GM18526 (cell line): ENCODE results near the gene TSHR.

Experiments
- POLR2A ChIP-seq: IDR thresholded peaks from 3 replicates; pipeline ENCODE4 v1.6.1; 2011; ENCODE audit not compliant: insufficient read length; ENCODE audit errors: extremely low read depth

TSHR gene

DNA sequence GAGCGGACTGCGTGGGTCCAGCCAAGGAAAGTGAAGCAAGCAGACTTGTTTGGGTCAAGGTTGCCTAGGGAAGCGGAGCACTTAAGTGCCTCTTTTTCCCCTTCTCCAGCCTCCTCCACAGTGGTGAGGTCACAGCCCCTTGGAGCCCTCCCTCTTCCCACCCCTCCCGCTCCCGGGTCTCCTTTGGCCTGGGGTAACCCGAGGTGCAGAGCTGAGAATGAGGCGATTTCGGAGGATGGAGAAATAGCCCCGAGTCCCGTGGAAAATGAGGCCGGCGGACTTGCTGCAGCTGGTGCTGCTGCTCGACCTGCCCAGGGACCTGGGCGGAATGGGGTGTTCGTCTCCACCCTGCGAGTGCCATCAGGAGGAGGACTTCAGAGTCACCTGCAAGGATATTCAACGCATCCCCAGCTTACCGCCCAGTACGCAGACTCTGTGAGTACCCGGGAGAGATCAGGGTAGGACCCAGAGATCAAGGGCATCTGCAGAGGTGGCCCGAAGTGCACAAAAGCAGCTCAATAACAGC is at the start of gene TSHR:
Gene TSHR (plus strand): TSS at position 206 of the 526 bp plus-strand sequence. CDS start 60 bp downstream, at position 266.
- TF ChIP-seq POLR2A, result no peak

DNA sequence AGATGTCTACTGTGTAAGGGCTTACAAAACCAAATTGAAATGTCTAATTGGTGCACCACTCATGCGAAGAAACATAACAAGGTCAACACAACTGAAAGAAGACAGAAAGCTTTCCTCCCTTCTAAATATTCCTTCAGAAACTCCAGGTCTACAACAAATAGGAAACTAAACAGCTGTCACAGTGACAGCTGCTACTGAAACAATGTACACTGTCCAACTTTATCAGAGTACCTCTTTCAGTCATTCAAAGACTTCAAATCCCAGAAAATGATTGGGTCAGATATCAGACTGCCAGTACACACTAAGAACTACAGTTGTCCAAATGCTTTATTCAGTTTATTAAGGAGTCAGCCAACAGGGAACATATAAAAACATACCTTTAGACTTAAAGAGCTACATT is 49.1 kb upstream of the TSHR start:
- TF ChIP-seq POLR2A, result no peak

DNA sequence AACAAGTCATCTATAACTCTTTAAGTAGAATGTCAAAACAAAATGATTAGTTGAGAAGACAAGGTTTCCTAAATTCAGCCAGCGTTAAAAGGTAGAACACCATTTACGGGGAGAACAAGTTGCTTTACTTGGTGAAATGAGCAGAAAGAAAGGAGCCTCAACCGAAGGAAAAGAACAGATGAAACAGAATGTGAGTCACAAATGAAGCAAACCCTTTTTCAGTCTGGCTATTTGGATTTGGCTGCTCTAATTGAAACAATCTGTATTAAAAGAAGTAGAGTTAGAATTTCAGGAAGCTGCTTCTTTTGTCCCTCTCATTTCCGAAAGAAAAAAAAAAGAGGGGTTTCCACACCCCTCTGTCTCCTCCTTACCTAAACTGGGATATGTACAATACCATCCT is 48.5 kb upstream of the TSHR start:
- no peak for TF ChIP-seq POLR2A

DNA sequence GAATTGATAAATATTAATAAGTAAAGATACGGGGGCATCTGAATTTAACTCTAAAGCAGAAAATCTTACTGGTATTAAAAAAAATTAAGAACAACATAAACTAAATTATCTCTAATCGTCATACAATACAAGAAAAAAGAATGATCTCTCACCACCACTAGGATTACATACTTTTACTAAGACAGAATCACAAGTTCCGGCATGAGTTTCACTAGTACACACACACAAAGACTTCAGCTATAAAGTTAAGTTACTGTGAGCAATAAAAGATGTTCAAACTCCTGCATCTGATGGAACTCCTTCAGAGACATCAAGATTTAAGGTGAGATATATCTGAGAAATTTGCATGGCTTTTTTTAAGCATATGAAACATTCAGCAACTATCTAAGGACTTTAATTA is 35.8 kb upstream of the TSHR start:
- TF ChIP-seq POLR2A, result no peak

DNA sequence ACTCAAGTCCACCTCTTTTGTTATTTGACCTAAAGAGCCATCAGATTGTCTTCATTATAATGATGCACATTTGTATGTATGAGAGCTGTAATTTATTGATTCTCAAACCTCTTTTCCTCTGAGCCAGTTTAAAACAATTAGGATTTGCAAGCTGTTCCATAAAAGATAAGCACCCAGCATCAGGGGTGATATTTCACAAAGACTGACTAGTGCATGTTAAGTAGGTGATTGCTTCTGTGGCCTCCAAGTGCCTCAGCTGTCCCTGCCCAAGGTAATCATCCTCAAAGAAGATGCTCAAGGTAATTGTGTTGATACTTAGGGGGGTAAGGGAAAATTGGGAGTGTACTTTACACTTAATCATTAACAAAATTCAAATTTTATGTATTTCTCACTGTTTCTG is 32.1 kb upstream of the TSHR start:
- no peak for TF ChIP-seq POLR2A

DNA sequence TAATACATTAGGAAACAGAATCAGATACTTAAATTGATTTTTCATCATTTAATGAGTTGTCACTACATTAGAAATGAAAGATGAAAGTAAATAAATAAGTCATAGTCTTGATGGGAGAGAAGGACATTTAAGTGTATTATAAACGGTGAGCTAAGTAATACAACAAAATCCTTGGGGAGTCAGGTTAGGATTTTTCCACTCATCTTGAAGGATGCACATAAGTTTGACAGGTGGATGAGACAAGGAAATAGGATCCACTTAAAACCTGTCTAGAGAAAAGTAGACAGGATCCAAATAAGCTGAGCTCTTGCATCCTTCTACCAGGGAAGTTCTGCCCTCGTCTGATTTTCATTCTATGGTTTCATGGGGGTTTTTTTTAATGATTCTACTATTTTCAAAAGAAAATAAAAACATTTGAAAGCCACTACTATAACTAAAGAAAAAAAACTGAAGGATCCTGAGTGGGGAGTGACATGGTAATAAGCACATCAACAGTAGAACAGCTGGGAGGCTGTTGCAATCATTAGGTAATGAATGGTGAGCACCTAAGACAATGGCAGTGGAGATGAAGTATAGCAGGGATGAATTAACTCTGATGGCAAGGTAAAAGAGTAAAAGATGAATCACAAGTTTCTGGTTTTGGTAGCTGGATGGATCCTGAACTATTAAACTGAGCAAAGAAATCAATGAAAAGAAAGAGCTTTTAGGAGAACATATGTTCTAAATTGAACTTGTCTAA is 30.9 kb upstream of the TSHR start:
- no peak for TF ChIP-seq POLR2A

DNA sequence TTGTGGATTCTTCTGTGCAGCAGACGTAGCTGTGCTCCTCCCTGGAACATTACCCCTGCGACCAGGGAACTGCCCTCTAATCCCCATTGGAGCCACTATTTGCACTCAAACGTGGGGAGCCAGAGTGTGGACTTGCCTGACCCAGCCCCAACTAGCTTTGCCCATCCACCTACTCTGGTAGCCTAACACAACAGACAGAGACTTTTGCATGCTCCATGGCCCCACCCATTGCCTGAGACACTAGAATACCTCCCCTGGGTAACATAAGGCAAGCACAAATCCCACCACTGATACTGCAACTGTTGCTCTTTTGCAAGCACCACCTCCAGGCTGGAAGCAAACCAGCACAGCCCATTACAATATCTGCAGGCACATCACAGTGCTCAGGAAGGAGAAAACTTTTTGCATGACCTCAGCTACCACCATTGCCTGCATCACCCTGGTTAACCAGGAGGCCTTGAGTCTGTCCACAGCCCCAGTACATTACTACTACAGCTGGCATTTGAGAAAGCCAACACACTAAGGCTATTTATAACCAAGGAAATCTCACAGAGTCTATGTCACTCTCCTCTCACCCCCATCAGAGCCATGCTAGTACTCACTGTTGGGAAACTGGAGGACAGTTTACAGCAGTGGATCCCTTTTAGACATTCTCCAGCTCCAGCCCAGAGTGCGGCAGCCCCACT is 28.9 kb upstream of the TSHR start:
- TF ChIP-seq POLR2A, result no peak

DNA sequence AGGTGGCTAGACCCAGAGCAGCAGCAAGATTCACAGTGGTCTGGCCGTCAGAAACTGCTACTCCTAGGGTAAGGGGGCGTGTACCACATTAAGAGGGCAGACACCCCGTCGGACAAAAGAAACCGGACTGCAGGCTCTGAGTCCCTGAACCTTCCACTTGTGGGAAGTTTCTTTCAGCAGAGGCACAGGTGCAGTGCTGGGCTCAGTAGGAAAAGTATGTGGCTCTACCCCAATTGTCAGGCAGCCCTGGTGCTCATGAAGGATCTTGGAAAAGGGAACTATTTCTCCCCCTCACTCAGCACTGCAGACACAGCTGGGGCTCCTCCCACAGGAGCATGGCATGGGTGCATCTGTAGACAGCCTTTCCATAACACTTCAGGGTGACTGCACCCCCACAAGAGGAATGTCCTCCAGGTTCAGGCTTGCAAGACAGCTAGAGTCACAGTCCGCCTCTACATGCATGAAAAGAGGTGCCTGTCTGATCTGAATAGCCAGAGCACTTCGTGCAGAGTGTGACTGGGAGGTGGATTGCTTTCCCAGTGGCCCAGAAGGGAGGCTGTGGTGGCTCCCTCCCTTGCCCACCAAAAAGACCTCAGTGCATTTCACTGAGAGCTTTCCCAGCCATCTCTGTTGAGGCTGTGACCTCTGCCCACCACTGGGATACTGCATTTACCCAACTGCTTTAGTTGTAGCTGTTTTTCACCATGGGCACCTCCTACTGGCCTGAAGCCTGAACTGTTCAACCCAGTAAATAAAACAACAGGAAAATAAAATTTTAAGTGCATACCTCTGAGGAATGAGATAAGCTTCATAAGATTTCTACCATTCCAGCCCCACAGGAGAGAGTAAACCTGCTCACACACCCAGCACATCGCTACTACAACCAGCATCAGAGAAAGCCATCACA is 28.1 kb upstream of the TSHR start:
- no peak for TF ChIP-seq POLR2A

DNA sequence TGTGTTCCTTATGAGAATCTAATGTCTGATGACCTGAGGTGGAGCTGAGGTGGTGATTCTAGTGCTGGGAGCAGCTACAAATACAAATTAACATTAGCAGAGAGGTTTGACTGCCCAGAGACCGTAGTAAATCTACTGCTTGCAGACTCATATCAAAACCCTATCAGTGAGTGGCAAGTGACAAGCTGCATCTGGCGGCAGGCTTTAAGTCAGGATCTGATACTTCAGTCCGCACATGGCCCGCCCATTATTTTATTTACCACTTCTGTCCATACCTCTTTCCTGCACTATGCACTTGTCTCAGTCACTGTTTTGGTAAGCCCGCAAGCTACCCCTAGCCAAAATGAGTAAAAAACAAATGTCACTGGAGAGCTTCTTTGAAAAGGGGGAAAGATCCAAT is 25.3 kb upstream of the TSHR start:
- TF ChIP-seq POLR2A, result no peak

DNA sequence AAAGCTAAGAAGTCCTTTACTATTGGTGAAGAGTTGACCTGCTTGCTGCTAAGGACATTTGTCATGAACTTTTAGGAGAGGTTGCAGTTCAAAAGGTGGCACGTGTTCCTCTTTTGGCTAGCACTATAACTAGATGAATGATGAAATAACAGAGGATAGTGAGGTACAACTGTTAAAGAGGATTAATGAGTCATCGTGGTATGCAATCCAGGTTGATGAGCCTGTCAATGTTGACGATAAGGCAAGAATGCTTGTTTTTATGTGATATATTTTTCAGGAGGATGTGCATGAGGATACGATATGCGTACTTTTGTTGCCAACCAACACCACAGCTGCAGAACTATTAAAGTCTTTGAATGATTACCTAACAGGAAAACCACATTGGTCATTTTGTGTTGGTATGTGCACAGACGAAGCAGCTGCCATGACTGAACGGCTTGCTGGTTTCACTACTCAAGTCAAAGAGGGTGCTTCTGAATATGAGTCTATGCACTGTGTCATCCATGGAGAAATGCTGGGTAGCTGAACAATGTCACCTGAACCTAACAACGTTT is 24.5 kb upstream of the TSHR start:
- TF ChIP-seq POLR2A, result no peak

DNA sequence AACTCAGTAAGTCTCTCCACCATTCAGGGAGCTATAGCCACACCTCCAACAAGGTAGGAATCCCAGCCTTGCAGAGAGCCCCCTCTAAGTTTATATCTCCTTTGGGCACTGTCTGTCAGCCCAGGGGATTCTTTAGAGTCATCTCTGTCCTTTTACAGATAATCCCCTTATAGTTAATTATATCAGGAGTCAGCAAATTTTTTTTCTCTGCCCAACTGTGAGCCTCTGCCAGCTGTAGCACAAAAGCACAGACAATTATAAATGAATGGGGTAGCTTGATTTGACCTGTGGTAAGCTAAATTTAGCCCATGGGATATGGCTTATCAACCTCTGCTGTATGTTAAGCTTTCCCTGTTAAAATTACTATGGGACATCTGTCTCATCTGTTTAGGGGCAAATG is 22.1 kb upstream of the TSHR start:
- TF ChIP-seq POLR2A, result no peak

DNA sequence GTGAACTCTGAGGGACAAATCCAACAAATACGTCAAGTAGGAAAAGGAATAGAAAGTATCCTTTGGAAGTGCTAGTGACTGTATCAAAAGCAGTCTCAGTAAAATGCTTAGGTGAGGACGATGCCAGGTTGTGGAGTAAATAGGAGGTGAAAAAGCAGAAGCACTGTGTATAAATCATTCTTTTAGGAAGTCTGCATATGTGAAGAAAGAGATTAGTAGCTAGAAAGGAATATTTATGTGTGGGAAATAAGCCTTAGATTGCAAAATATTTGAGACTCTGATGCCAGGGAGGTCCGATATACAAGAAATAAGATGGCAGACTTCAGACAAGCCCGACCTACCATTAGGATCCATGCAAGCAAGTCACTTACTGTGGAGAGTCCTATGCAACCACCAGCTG is 21.7 kb upstream of the TSHR start:
- no peak for TF ChIP-seq POLR2A

DNA sequence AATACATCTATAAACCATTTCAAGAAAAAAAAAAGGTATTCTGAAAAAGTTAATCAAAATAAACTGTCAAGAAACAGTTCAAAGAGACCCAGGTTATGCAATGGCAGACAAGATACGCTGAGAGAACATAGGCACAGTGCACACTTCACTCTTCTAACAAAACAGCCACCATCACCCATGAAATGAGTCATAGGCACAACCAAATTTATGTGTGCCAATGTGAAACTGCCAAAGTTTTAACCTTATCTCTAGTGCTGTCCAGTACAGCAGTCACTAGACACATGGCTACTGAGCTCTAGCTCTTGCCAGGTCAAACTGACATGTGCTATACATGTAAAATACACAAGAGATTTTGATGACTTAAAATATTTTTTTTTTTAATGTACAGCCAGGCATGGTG is 15.3 kb upstream of the TSHR start:
- no peak for TF ChIP-seq POLR2A

DNA sequence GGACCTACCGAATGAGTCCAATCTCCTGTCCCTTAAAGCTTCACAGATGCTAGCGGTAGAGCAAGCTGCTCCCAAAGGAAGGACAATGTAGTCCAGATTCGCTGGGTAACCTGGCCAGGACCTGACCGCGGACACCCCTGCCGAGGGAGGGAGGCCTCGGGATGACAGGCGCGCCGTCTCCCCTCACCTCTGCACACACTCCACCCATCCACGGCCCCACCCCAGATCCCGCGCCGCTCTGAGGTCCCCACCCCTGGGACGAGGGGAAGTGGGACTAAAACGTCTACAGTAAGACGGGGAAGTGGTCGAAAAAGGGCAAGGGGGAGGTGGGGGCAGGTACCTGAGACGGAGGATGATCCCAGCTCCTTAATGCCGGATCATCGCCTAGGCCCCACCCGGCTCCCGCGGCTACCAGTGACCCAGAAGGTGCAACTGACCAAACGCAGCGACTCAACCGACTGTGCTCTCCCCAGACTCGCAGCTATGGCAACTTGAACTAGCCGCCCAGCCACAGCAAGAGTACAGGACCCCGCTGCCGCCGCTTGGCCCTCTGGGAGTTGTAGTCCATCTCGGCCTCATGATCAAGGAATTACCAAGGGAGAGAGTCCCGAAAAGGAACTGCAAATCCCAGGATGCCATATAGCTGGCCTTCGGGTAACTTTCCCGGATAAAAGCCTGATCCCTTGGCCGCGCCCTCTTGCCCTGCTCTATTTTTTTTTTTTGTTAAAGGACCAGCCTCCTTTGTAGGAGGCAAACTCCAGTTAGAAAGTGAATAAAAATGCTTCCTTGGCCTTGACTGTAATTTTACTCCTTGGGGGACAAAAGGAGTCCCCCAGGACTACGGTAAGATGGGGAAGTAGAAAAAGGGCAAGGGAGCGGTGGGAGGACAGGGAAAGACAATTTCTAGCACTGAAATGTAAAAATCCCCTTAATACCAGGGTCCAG is 13.9 kb upstream of the TSHR start, which contains the start of gene CEP128:
Gene CEP128 (minus strand): TSS at position 498 of the 945 bp plus-strand sequence.
- TF ChIP-seq POLR2A, result peak; percentile 53
